ENCODE results near the gene FIGLA. TPM values are rescaled to one million over a fixed set of nuclear protein-coding genes. Genes with fewer than 3 reads are reported as not detected.

Gene FIGLA
- total and polyA plus RNA-seq, 2 of the 8 experiments (the other 6 are each of a cell fraction or from before 2014, with no cell fraction given): not detected

- TF ChIP-seq MAX (IDR thresholded peaks at IDR 0.05): peak; percentile 79
- no peak for TF ChIP-seq SAP30 (IDR thresholded peaks at IDR 0.05; ENCODE audit: insufficient read depth, insufficient replicate concordance, low read length)
- TF ChIP-seq EGR1 (IDR thresholded peaks at IDR 0.05; ENCODE audit: borderline replicate concordance, low read depth, low read length): 0 out of 2 replicates have a peak, but pooled peaks have one; percentile 8
- no peak for TF ChIP-seq SRF (IDR thresholded peaks at IDR 0.05; ENCODE audit: low read depth, low read length)
- TF ChIP-seq BACH1 (IDR thresholded peaks at IDR 0.05; ENCODE audit: low read length): no peak
- TF ChIP-seq TAF7 (optimal IDR thresholded peaks at IDR 0.05; ENCODE audit: borderline replicate concordance, low read depth, low read length): no peak
- TF ChIP-seq EZH2 (IDR thresholded peaks at IDR 0.05; ENCODE audit: low read depth, low read length, severe bottlenecking): no peak
- TF ChIP-seq RNF2 (IDR thresholded peaks at IDR 0.05; ENCODE audit: borderline replicate concordance, low read depth, low read length, missing control alignments, poor library complexity, severe bottlenecking): no peak
- no peak for TF ChIP-seq TCF12 (IDR thresholded peaks at IDR 0.05; ENCODE audit: low read depth, low read length)
- TF ChIP-seq CHD7 (IDR thresholded peaks at IDR 0.05; ENCODE audit: insufficient replicate concordance, low read length): no peak
Observed at GRCh38 chr2:70767079-70767698, 23.3 kb downstream of the FIGLA start (continued).
